Neural crest cell (in vitro differentiated cells): ENCODE measurements around the gene CCDC8. TPM values are rescaled to one million over a fixed set of nuclear protein-coding genes. Genes with fewer than 3 reads are reported as not detected.
"Not testable (repeated sequence)": the region's sequence is repeated elsewhere in the genome, so short reads cannot be mapped to it uniquely, and the experiment has no call there.

Experiments
- DNase-seq: peaks from one replicate; pipeline ENCODE4 v3.0.0; 2021; ENCODE audit warnings: low read depth, mixed read lengths, low spot score
- H3K27ac Mint-ChIP-seq: one replicate; pipeline ENCODE4 v1.8.0; 2021; ENCODE audit warnings: mild to moderate bottlenecking, mixed read lengths; ENCODE audit not compliant: unreplicated experiment
- H3K27me3 Mint-ChIP-seq: 2 replicates; pipeline ENCODE4 v1.8.0; 2021; ENCODE audit warnings: low read depth, mild to moderate bottlenecking, mixed read lengths
- H3K36me3 Mint-ChIP-seq: 2 replicates; pipeline ENCODE4 v1.8.0; 2021; ENCODE audit warnings: low read depth, mild to moderate bottlenecking, mixed read lengths
- H3K4me1 Mint-ChIP-seq: 2 replicates; pipeline ENCODE4 v1.8.0; 2021; ENCODE audit warnings: mixed read lengths
- H3K4me3 Mint-ChIP-seq: one replicate; pipeline ENCODE4 v1.8.0; 2021; ENCODE audit warnings: mild to moderate bottlenecking, mixed read lengths
- H3K9me3 Mint-ChIP-seq: 2 replicates; pipeline ENCODE4 v1.8.0; 2021; ENCODE audit warnings: mixed read lengths
- total RNA-seq: library from RNA; stranded (reverse); gene quantifications from 2 replicates; pipeline ENCODE4 v1.2.1, GENCODE V29; 2021
- TF ChIP-seq, protein P1 (sequence below): fragments of 200-600 bp; sonication (generic); conservative IDR thresholded peaks from 2 replicates; pipeline ENCODE4 v1.5.0; 2021; ENCODE audit warnings: antibody characterized with exemption, mild to moderate bottlenecking

Gene CCDC8
- total RNA-seq, 1 donor from 2014 or later = 23.9 TPM

DNA sequence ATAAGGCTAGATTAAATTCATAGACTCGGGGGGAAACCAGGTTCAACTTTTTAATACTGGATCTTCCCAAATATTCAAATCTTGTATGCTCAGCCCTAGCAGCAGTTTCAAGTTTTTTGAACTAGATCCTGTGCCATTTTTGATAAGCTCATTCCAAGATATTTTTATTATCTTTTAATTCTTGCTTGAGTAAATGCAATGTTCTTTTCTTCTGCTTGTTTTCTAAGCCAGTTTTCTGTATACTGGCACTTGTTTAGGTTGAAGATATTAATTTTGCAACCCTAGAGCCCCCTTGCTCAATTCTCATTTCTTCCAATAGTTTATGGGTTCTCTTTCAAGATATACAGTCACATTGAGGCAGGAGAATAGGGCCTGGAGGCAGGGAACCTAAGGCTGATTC is 28.5 kb upstream of the CCDC8 start:
- Mint-ChIP-seq H3K4me1 (no peaks in the 10 kb centered on the region), H3K4me3 (no peak overlapping the region), H3K27me3 (no peaks in the 10 kb centered on the region), H3K27ac (no peak overlapping the region), H3K36me3 (no peaks in the 10 kb centered on the region), H3K9me3 (no peaks in the 10 kb centered on the region)
- DNase-seq = no peak
- TF ChIP-seq, protein P1, sequence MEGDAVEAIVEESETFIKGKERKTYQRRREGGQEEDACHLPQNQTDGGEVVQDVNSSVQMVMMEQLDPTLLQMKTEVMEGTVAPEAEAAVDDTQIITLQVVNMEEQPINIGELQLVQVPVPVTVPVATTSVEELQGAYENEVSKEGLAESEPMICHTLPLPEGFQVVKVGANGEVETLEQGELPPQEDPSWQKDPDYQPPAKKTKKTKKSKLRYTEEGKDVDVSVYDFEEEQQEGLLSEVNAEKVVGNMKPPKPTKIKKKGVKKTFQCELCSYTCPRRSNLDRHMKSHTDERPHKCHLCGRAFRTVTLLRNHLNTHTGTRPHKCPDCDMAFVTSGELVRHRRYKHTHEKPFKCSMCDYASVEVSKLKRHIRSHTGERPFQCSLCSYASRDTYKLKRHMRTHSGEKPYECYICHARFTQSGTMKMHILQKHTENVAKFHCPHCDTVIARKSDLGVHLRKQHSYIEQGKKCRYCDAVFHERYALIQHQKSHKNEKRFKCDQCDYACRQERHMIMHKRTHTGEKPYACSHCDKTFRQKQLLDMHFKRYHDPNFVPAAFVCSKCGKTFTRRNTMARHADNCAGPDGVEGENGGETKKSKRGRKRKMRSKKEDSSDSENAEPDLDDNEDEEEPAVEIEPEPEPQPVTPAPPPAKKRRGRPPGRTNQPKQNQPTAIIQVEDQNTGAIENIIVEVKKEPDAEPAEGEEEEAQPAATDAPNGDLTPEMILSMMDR = no peak

DNA sequence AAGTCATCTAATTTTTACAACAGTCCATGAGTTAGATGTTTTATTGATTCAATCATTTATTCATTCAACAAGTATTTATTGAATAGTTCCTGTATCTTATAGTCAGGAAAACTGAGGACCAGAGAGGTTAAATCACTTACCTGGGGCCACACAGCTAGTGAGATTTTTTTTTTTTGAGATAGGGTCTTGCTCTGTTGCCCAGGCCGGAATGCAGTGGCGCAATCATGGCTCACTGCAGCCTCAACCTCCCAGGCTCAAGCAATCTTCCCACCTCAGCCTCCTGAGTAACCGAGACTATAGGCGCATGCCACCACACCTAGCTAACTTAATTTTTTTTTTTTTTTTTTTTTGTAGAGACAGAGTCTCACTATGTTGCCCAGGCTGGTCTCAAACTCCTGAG is 22.3 kb upstream of the CCDC8 start:
- H3K4me3 Mint-ChIP-seq, H3K27me3 Mint-ChIP-seq, H3K27ac Mint-ChIP-seq, DNase-seq, H3K4me1 Mint-ChIP-seq, H3K36me3 Mint-ChIP-seq, H3K9me3 Mint-ChIP-seq: not testable (repeated sequence)

DNA sequence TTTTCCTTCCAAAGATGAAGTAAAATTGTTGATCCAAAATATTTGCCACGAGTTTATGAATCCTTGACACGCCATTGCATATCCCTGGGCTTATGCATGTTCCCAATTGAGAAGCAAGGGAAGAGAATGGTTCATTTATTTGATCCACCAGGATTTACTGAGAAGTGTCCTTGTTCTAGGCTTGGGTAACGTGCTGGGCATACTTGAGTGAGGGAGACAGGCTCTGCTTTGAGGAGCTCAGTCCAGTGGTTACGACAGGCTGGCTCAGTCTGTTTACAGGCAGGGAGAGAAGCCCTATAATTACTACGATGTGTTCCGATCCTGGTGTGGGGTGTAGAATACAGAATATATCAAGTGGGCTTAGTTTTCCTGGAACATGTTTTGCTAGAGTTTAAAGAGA is 21.6 kb upstream of the CCDC8 start:
- Mint-ChIP-seq H3K4me3 (no peak overlapping the region), H3K27me3 (peaks cover under 1% of the 10 kb centered on the region), H3K9me3 (no peaks in the 10 kb centered on the region), H3K4me1 (peaks cover 1% of the 10 kb centered on the region), H3K36me3 (no peaks in the 10 kb centered on the region), H3K27ac (no peak overlapping the region)
- DNase-seq = no peak
- TF ChIP-seq, protein P1 = no peak

DNA sequence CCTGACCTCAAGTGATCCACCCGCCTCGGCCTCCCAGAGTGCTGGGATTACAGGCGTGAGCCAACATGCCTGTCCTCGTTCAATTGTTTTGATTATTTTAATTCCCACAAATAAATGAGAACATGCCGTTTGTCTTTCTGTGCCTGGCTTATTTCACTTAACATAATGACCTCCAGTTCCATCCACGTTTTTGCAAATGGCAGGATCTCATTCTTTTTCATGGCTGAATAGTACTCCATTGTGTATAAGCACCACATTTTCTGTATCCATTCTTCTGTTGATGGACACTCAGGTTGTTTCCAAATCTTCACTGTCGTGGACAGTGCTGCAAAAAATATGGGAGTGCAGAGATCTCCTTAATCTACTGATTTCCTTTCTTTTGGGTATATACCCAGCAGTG is 20.1 kb upstream of the CCDC8 start:
- peaks cover 15% of the 10 kb centered on the region for H3K4me1 Mint-ChIP-seq
- H3K27ac Mint-ChIP-seq, H3K27me3 Mint-ChIP-seq, H3K9me3 Mint-ChIP-seq, DNase-seq, H3K4me3 Mint-ChIP-seq, H3K36me3 Mint-ChIP-seq: not testable (repeated sequence)

DNA sequence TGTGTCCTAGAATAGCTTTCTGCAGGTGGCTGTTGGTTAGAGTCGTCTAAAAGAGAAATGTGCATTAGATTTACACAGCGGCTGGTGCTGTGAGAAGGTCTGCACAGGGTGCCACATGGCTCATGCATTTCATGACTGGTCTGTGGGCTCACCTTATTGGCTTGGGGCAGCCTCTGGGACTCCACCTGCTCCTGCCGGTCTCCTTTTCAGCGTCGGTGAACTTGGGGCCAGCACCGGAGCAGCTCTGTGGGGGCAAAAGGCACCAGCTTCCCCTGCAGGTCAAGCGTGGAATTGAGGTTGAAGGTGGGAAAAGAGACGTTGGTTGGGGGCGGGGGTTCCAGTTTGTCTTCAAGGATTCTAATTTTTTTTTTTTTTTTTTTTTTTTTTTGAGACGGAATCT is 18.5 kb upstream of the CCDC8 start:
- H3K4me3 Mint-ChIP-seq = no peak overlapping the region
- DNase-seq = no peak
- H3K36me3 Mint-ChIP-seq = no peaks in the 10 kb centered on the region
- peaks cover 24% of the 10 kb centered on the region for H3K4me1 Mint-ChIP-seq
- peaks cover 3% of the 10 kb centered on the region for H3K27me3 Mint-ChIP-seq
- H3K27ac Mint-ChIP-seq = no peak overlapping the region
- H3K9me3 Mint-ChIP-seq = no peaks in the 10 kb centered on the region
- TF ChIP-seq, protein P1 = peak; percentile 39

DNA sequence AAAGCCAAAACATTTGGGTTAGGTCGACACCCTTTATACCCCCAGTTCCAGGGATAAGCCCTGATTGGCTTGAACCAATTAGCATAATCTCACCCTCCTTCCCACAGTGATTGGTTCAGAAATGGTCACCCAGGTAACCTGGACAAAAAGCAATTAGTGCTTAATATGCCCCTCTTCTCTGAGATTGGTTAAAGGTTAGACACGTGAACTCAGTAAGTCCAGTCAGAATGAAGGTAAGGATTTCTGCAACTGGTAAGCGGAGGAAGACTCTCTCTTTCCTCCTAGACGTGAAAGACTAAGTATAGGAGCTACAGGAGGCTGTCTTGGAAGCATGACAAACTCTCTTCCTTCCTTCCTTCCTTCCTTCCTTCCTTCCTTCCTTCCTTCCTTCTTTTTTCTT is 16.6 kb upstream of the CCDC8 start:
- Mint-ChIP-seq H3K4me3 (no peak overlapping the region), H3K4me1 (peaks cover 34% of the 10 kb centered on the region), H3K36me3 (no peaks in the 10 kb centered on the region), H3K9me3 (no peaks in the 10 kb centered on the region), H3K27ac (no peak overlapping the region), H3K27me3 (peaks cover 3% of the 10 kb centered on the region)
- DNase-seq = no peak
- TF ChIP-seq, protein P1 = no peak
